KMS-11 (cell line): ENCODE results near the gene NLRC5.
"Not testable (repeated sequence)": the region's sequence is repeated elsewhere in the genome, so short reads cannot be mapped to it uniquely, and the experiment has no call there.

Source experiments
- H2AFZ ChIP-seq: fragments of 200-600 bp; sonication (generic); 2 replicates; pipeline ENCODE4 v1.6.1; 2016; ENCODE audit warnings: antibody characterized with exemption, mixed run types, low read depth
- H3K27ac ChIP-seq: fragments of 200-600 bp; sonication (generic); 2 replicates; pipeline ENCODE4 v1.6.1; 2016; ENCODE audit warnings: mild to moderate bottlenecking, mixed run types
- H3K27me3 ChIP-seq: fragments of 200-600 bp; sonication (generic); 2 replicates; pipeline ENCODE4 v1.6.1; 2017; ENCODE audit warnings: mild to moderate bottlenecking, low read depth, mixed run types, moderate library complexity; ENCODE audit not compliant: insufficient read depth
- H3K36me3 ChIP-seq: fragments of 200-600 bp; sonication (generic); 2 replicates; pipeline ENCODE4 v1.6.1; 2017; ENCODE audit warnings: mild to moderate bottlenecking, mixed run types; ENCODE audit not compliant: insufficient read depth
- H3K4me1 ChIP-seq: fragments of 200-600 bp; sonication (generic); 2 replicates; pipeline ENCODE4 v1.6.1; 2016; ENCODE audit warnings: mild to moderate bottlenecking, low read depth, mixed run types; ENCODE audit not compliant: poor library complexity, severe bottlenecking
- H3K4me2 ChIP-seq: fragments of 200-600 bp; sonication (generic); 2 replicates; pipeline ENCODE4 v1.7.0; 2016; ENCODE audit warnings: mild to moderate bottlenecking, mixed run types
- H3K4me3 ChIP-seq: fragments of 200-600 bp; sonication (generic); IDR thresholded peaks from 2 replicates; pipeline ENCODE4 v1.6.1; 2017; ENCODE audit warnings: low read depth, low read length, mixed read lengths; ENCODE audit not compliant: insufficient read depth
- H3K79me2 ChIP-seq: fragments of 200-600 bp; sonication (generic); 2 replicates; pipeline ENCODE4 v1.6.1; 2016; ENCODE audit warnings: low read depth, mixed run types; ENCODE audit not compliant: insufficient read depth
- H3K9ac ChIP-seq: fragments of 200-600 bp; sonication (generic); 2 replicates; pipeline ENCODE4 v1.6.1; 2016; ENCODE audit warnings: mild to moderate bottlenecking, mixed run types
- H4K20me1 ChIP-seq: fragments of 200-600 bp; sonication (generic); 2 replicates; pipeline ENCODE4 v1.6.1; 2016; ENCODE audit warnings: mild to moderate bottlenecking, mixed run types; ENCODE audit not compliant: insufficient read depth
- CTCF ChIP-seq: fragments of 200-600 bp; sonication (generic); conservative IDR thresholded peaks from 2 replicates; pipeline ENCODE4 v1.6.1; 2017; ENCODE audit warnings: low read depth, mild to moderate bottlenecking, antibody characterized with exemption, low read length, moderate library complexity, mixed read lengths

Gene NLRC5

GRCh38 chr16:57069635-57070370 lies 80.4 kb downstream of the NLRC5 start:
- no peak overlapping the region for H3K4me2 ChIP-seq

GRCh38 chr16:57070424-57070823 lies 81.1 kb downstream of the NLRC5 start:
- no peaks in the 10 kb centered on the region for H3K27me3 ChIP-seq
- no peak overlapping the region for H3K4me2 ChIP-seq
- no peaks in the 10 kb centered on the region for H3K36me3 ChIP-seq
- no peak overlapping the region for H3K27ac ChIP-seq
- no peak overlapping the region for H3K9ac ChIP-seq
- H2AFZ ChIP-seq = no peak overlapping the region
- no peaks in the 10 kb centered on the region for H3K79me2 ChIP-seq
- no peak for TF ChIP-seq CTCF
- peaks cover 26% of the 10 kb centered on the region for H3K4me1 ChIP-seq
- H4K20me1 ChIP-seq = no peaks in the 10 kb centered on the region
- no peak overlapping the region for H3K4me3 ChIP-seq

More at GRCh38 chr16:57069635-57070370, 80.4 kb downstream of the NLRC5 start:
- Histone ChIP-seq H2AFZ (no peak overlapping the region), H3K4me1 (peaks cover 26% of the 10 kb centered on the region), H3K79me2 (no peaks in the 10 kb centered on the region), H3K27me3 (no peaks in the 10 kb centered on the region), H3K4me3 (no peak overlapping the region), H3K27ac (no peak overlapping the region), H3K36me3 (no peaks in the 10 kb centered on the region), H3K9ac (no peak overlapping the region), H4K20me1 (no peaks in the 10 kb centered on the region)
- TF ChIP-seq CTCF = no peak

GRCh38 chr16:57071081-57071732 lies 81.8 kb downstream of the NLRC5 start:
- H3K36me3 ChIP-seq, H3K4me3 ChIP-seq, H3K27ac ChIP-seq, H3K27me3 ChIP-seq, H3K4me2 ChIP-seq, H2AFZ ChIP-seq, H3K9ac ChIP-seq, H4K20me1 ChIP-seq, H3K79me2 ChIP-seq: not testable (repeated sequence)
- H3K4me1 ChIP-seq = peaks cover 26% of the 10 kb centered on the region

GRCh38 chr16:57071831-57072582 lies 82.7 kb downstream of the NLRC5 start:
- no peak overlapping the region for H3K9ac ChIP-seq
- peak overlapping the region; percentile 34 for H3K27ac ChIP-seq
- TF ChIP-seq CTCF = no peak
- peaks cover 26% of the 10 kb centered on the region for H3K4me1 ChIP-seq
- H3K4me3 ChIP-seq = no peak overlapping the region
- H3K36me3 ChIP-seq = no peaks in the 10 kb centered on the region
- no peaks in the 10 kb centered on the region for H3K79me2 ChIP-seq
- H2AFZ ChIP-seq = no peak overlapping the region
- no peaks in the 10 kb centered on the region for H4K20me1 ChIP-seq
- peak overlapping the region; percentile 36; the same call in 1 of the 2 replicates for H3K4me2 ChIP-seq
- H3K27me3 ChIP-seq = no peaks in the 10 kb centered on the region
